Measurements from ENCODE around the gene PDGFB.

GRCh38 chr22:39246217-39246616, 1.4 kb upstream of the PDGFB start:
- TF ChIP-seq RAD21 (IDR thresholded peaks at IDR 0.05; ENCODE audit: low read length), result no peak
- no peak for TF ChIP-seq CTCF (conservative IDR thresholded peaks at IDR 0.05; ENCODE audit: low read depth, low read length)
- no peak for TF ChIP-seq POLR2A (IDR thresholded peaks at IDR 0.05; ENCODE audit: low read depth, low read length)

Data from IMR-90 (cell line).